SU-DHL-6 (cell line): ENCODE results near the gene CST11.

ENCODE experiments used
- EZH2phosphoT487 ChIP-seq: fragments of 200-600 bp; sonication (generic), shearing (Covaris generic); conservative IDR thresholded peaks from 2 replicates; pipeline ENCODE4 v1.6.1; 2018; ENCODE audit warnings: mild to moderate bottlenecking, antibody characterized with exemption, low read length, moderate library complexity, mixed read lengths
- TF ChIP-seq, protein P1 (sequence below): fragments of 200-600 bp; sonication (generic); IDR thresholded peaks from one replicate; pipeline ENCODE4 v1.5.1; 2017; ENCODE audit warnings: antibody characterized with exemption, mild to moderate bottlenecking, low read length, moderate library complexity; ENCODE audit not compliant: insufficient read depth, poor library complexity, severe bottlenecking

DNA sequence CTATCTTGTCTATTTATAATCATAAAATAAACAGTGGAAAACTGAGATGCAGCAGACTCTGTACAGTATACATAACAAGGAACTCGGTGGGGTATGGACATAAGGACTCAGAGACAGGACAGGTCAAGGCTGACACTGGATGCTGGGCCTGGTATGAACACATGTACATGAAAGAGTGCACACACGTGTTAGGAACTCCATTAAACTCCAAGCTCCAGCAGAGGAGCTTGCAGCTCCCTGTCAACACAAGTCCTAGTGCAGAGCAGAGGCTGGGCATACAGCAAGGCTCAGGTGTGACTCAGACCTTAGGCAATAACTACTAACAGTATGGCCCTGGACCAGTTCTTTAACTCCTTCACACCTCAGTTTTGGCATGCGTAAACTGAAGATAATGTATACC lies 48.5 kb downstream of the CST11 start:
- TF ChIP-seq, protein P1, sequence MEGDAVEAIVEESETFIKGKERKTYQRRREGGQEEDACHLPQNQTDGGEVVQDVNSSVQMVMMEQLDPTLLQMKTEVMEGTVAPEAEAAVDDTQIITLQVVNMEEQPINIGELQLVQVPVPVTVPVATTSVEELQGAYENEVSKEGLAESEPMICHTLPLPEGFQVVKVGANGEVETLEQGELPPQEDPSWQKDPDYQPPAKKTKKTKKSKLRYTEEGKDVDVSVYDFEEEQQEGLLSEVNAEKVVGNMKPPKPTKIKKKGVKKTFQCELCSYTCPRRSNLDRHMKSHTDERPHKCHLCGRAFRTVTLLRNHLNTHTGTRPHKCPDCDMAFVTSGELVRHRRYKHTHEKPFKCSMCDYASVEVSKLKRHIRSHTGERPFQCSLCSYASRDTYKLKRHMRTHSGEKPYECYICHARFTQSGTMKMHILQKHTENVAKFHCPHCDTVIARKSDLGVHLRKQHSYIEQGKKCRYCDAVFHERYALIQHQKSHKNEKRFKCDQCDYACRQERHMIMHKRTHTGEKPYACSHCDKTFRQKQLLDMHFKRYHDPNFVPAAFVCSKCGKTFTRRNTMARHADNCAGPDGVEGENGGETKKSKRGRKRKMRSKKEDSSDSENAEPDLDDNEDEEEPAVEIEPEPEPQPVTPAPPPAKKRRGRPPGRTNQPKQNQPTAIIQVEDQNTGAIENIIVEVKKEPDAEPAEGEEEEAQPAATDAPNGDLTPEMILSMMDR, result no peak
- no peak for TF ChIP-seq EZH2phosphoT487
